ENCODE data around the gene TSPO2. TPM values are rescaled to one million over a fixed set of nuclear protein-coding genes. Genes with fewer than 3 reads are reported as not detected.

TSPO2 gene
- total RNA-seq, 2 experiments from 2014 or later: not detected

GRCh38 chr6:41056768-41057490 is 14.7 kb downstream of the TSPO2 start:
- ChIA-PET POLR2A (no interaction called here), CTCF (interaction anchor here (1.1 to 4.2 kb wide), 4 partner anchors 11 to 125 kb away, joined by 3 to 24 read pairs (median 5); no protein-coding TSS in a partner anchor)
- Mint-ChIP-seq H3K27me3 (no peaks in the 10 kb centered on the region), H3K4me3 (no peak overlapping the region), H3K36me3 (peaks cover 10% of the 10 kb centered on the region), H3K27ac (no peak overlapping the region), H3K4me1 (ENCODE audit: low read depth) (peaks cover 10% of the 10 kb centered on the region), H3K9me3 (no peaks in the 10 kb centered on the region)
- intact Hi-C loops (cut with micrococcal nuclease): no loop called here
- DNase-seq: no peak

DNA sequence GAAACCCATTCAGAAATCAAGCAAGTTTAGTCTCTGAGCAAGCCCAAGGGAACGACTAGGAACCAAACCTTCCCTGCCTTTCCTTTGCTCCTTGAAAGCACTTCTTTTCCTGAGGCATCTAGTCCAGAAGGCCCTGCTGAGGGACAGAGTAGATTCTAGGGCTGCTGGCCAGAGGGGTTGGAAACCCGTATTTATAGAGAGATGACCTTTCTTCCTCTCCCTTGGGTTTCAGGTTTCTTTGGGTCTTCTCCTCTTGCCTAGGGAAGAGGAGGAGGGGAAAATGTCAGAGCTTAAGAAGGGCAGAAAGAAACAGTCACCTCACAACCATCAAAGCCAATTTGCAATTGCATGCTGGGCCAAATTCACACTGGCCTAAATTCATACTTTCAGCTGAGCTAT is 16.5 kb downstream of the TSPO2 start:
- DNase-seq: no peak
- ChIA-PET POLR2A (interaction anchor here (1.1 kb wide), 1 partner anchor 23 kb away, joined by 4 read pairs; no protein-coding TSS in a partner anchor), CTCF (interaction anchor here (0.8 to 1.9 kb wide), 3 partner anchors 13 to 365 kb away, joined by 3 to 5 read pairs (median 3); no protein-coding TSS in a partner anchor)
- intact Hi-C loops (cut with micrococcal nuclease): no loop called here
- Mint-ChIP-seq H3K27ac (no peak overlapping the region), H3K36me3 (peaks cover 13% of the 10 kb centered on the region), H3K4me1 (ENCODE audit: low read depth) (no peaks in the 10 kb centered on the region), H3K4me3 (no peak overlapping the region), H3K27me3 (no peaks in the 10 kb centered on the region), H3K9me3 (no peaks in the 10 kb centered on the region)

DNA sequence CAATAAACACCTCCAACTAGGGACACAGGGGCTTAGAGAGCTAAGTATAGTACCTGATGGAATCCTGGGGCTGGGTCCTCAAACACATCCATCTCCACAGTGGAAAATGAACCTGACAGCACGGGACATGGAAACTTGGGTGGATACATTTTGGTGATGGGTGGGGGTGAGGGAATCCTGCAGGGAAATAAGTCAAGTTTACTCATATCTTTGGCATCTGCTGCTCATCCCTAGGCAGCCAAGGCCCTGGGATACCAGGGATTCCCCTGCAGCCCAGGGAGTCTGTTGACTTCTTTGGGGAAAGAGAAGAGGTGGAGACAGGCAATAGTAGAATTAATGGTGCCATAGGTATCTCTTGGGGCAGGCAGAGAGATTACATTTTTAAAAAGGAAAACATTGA is 17.3 kb downstream of the TSPO2 start:
- Mint-ChIP-seq H3K4me1 (ENCODE audit: low read depth) (no peaks in the 10 kb centered on the region), H3K36me3 (peaks cover 19% of the 10 kb centered on the region), H3K4me3 (no peak overlapping the region), H3K9me3 (no peaks in the 10 kb centered on the region), H3K27ac (no peak overlapping the region), H3K27me3 (no peaks in the 10 kb centered on the region)
- ChIA-PET POLR2A (interaction anchor here (1.1 kb wide), 1 partner anchor 24 kb away, joined by 4 read pairs; no protein-coding TSS in a partner anchor), CTCF (interaction anchor here (0.8 to 1.9 kb wide), 3 partner anchors 13 to 365 kb away, joined by 3 to 5 read pairs (median 3); no protein-coding TSS in a partner anchor)
- DNase-seq: no peak
- intact Hi-C loops (cut with micrococcal nuclease): no loop called here

DNA sequence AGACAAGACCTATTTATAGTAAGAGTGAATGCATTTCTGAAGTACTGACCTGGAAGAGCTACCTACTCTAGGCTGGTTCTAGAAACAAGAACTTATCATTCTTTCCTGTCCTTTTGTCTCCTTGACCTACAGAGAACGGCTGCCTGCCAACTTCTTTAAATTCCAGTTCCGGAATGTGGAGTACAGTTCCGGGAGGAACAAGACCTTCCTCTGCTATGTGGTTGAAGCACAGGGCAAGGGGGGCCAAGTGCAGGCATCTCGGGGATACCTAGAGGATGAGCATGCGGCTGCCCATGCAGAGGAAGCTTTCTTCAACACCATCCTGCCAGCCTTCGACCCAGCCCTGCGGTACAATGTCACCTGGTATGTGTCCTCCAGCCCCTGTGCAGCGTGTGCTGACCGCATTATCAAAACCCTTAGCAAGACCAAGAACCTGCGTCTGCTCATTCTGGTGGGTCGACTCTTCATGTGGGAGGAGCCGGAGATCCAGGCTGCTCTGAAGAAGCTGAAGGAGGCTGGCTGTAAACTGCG is 19.0 kb downstream of the TSPO2 start:
- intact Hi-C loops (cut with micrococcal nuclease): no loop called here
- H3K36me3 Mint-ChIP-seq: peaks cover 29% of the 10 kb centered on the region
- no peaks in the 10 kb centered on the region for H3K27me3 Mint-ChIP-seq
- no peak for DNase-seq
- no peaks in the 10 kb centered on the region for H3K9me3 Mint-ChIP-seq
- POLR2A ChIA-PET: no interaction called here
- CTCF ChIA-PET: no interaction called here
- no peaks in the 10 kb centered on the region for H3K4me1 Mint-ChIP-seq (ENCODE audit: low read depth)
- no peak overlapping the region for H3K4me3 Mint-ChIP-seq
- H3K27ac Mint-ChIP-seq: no peak overlapping the region

GRCh38 chr6:41062056-41062455 is 19.8 kb downstream of the TSPO2 start:
- Mint-ChIP-seq H3K27me3 (no peaks in the 10 kb centered on the region), H3K4me3 (no peak overlapping the region), H3K9me3 (no peaks in the 10 kb centered on the region), H3K27ac (no peak overlapping the region), H3K4me1 (ENCODE audit: low read depth) (peaks cover 7% of the 10 kb centered on the region), H3K36me3 (peaks cover 36% of the 10 kb centered on the region)
- CTCF ChIA-PET: interaction anchor here (1.4 kb wide), 1 partner anchor 120 kb away, joined by 3 read pairs; no protein-coding TSS in a partner anchor
- POLR2A ChIA-PET: no interaction called here
- intact Hi-C loops (cut with micrococcal nuclease): no loop called here
- no peak for DNase-seq

GRCh38 chr6:41063884-41064285 is 21.6 kb downstream of the TSPO2 start:
- CTCF ChIA-PET: interaction anchor here (0.9 kb wide), 1 partner anchor 25 kb away, joined by 3 read pairs; the partner anchor contains the start of gene UNC5CL
- Mint-ChIP-seq H3K4me3 (no peak overlapping the region), H3K9me3 (no peaks in the 10 kb centered on the region), H3K27me3 (no peaks in the 10 kb centered on the region), H3K4me1 (ENCODE audit: low read depth) (peaks cover 15% of the 10 kb centered on the region), H3K27ac (no peak overlapping the region), H3K36me3 (peaks cover 45% of the 10 kb centered on the region)
- POLR2A ChIA-PET: no interaction called here
- DNase-seq: no peak
- intact Hi-C loops (cut with micrococcal nuclease): no loop called here

- intact Hi-C loops (cut with micrococcal nuclease): no loop called here
- no peak for DNase-seq
- no peak overlapping the region for H3K4me3 Mint-ChIP-seq
- no peak overlapping the region for H3K27ac Mint-ChIP-seq
- no peaks in the 10 kb centered on the region for H3K9me3 Mint-ChIP-seq
- H3K27me3 Mint-ChIP-seq: no peaks in the 10 kb centered on the region
- CTCF ChIA-PET: interaction anchor here (0.8 kb wide), 1 partner anchor 38 kb away, joined by 4 read pairs; no protein-coding TSS in a partner anchor
- H3K36me3 Mint-ChIP-seq: peaks cover 48% of the 10 kb centered on the region
- peaks cover 19% of the 10 kb centered on the region for H3K4me1 Mint-ChIP-seq (ENCODE audit: low read depth)
- POLR2A ChIA-PET: no interaction called here
Observed at GRCh38 chr6:41064841-41065240, 22.6 kb downstream of the TSPO2 start.

DNA sequence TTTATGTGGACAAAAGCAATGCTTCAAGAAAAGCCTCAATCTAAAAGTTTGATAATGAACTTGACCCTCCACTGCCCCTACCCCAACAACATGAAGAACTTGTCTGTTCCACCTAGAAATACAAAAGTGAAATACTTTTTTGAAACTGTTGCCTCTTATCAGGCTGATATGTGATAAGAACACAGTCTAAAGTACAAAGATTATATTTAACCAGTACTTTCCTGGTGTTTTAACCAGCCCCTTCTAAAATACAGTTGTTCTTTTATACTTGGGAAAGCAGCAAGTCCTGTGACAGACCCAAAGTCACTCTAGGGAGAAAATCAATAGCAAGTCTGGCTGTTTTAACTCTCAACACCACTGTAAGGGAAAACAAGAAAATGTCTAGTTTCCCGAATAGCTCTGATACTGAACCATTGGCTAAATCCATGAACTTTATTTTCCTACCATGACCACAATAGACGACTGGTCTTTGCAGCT is 23.3 kb downstream of the TSPO2 start:
- Mint-ChIP-seq H3K36me3 (peaks cover 50% of the 10 kb centered on the region), H3K4me1 (ENCODE audit: low read depth) (peaks cover 23% of the 10 kb centered on the region), H3K27ac (no peak overlapping the region), H3K27me3 (no peaks in the 10 kb centered on the region), H3K4me3 (no peak overlapping the region), H3K9me3 (no peaks in the 10 kb centered on the region)
- DNase-seq: no peak
- intact Hi-C loops (cut with micrococcal nuclease): no loop called here
- ChIA-PET POLR2A (no interaction called here), CTCF (interaction anchor here (0.7 to 1.1 kb wide), 4 partner anchors 9 to 37 kb away, joined by 3 to 9 read pairs (median 6); no protein-coding TSS in a partner anchor)

GRCh38 chr6:41066867-41067304 is 24.6 kb downstream of the TSPO2 start:
- ChIA-PET POLR2A (no interaction called here), CTCF (interaction anchor here (1.0 to 2.0 kb wide), 4 partner anchors 10 to 136 kb away, joined by 3 to 6 read pairs (median 5); no protein-coding TSS in a partner anchor)
- Mint-ChIP-seq H3K4me3 (no peak overlapping the region), H3K27me3 (no peaks in the 10 kb centered on the region), H3K4me1 (ENCODE audit: low read depth) (peaks cover 32% of the 10 kb centered on the region), H3K9me3 (no peaks in the 10 kb centered on the region), H3K36me3 (peaks cover 51% of the 10 kb centered on the region), H3K27ac (peak overlapping the region; percentile 13)
- DNase-seq: peak; percentile 68
- intact Hi-C loops (cut with micrococcal nuclease): no loop called here

- H3K4me3 Mint-ChIP-seq: peak overlapping the region; percentile 93
- ChIA-PET POLR2A (no interaction called here), CTCF (interaction anchor here (0.6 to 2.0 kb wide), 4 partner anchors 31 to 111 kb away, joined by 3 to 8 read pairs (median 4); no protein-coding TSS in a partner anchor)
- DNase-seq: no peak
- intact Hi-C loops (cut with micrococcal nuclease): loop anchor here (5.0 kb wide), 3 partner anchors 111 to 1844 kb away; partner anchors contain the start of genes FOXP4 and KCNK5
- H3K36me3 Mint-ChIP-seq: peaks cover 39% of the 10 kb centered on the region
- peak overlapping the region; percentile 98 for H3K27ac Mint-ChIP-seq
- peaks cover 54% of the 10 kb centered on the region for H3K4me1 Mint-ChIP-seq (ENCODE audit: low read depth)
- no peaks in the 10 kb centered on the region for H3K27me3 Mint-ChIP-seq
- H3K9me3 Mint-ChIP-seq: no peaks in the 10 kb centered on the region
Observed at GRCh38 chr6:41071501-41071922, 29.2 kb downstream of the TSPO2 start.

GRCh38 chr6:41071923-41072835 is 29.9 kb downstream of the TSPO2 start, which contains the start of gene OARD1:
Gene OARD1 (minus strand): TSS chr6:41072356. CDS start chr6:41071634, 722 bp downstream.
- ChIA-PET POLR2A (interaction anchor here (1.0 kb wide), 1 partner anchor 32 kb away, joined by 3 read pairs; no protein-coding TSS in a partner anchor), CTCF (interaction anchor here (1.1 to 1.7 kb wide), 4 partner anchors 33 to 110 kb away, joined by 3 to 7 read pairs (median 5); partner anchors contain the start of gene UNC5CL)
- peaks cover 32% of the 10 kb centered on the region for H3K36me3 Mint-ChIP-seq
- peak; percentile 100 for DNase-seq
- H3K27ac Mint-ChIP-seq: peak within 1 kb of the TSS; percentile 98
- H3K4me3 Mint-ChIP-seq: peak within 1 kb of the TSS; percentile 93
- H3K27me3 Mint-ChIP-seq: no peaks in the 10 kb centered on the region
- peaks cover 51% of the 10 kb centered on the region for H3K4me1 Mint-ChIP-seq (ENCODE audit: low read depth)
- no peaks in the 10 kb centered on the region for H3K9me3 Mint-ChIP-seq
- intact Hi-C loops (cut with micrococcal nuclease): loop anchor here (1.0 to 5.0 kb wide), 8 partner anchors 45 to 1957 kb away; partner anchors contain the start of genes FOXP4, KCNK5, SAYSD1 and TFEB
